NB4 (cell line): Measurements from ENCODE around the gene S100PBP.

Experiments
- TF ChIP-seq, protein P1 (sequence below): IDR thresholded peaks from one replicate; pipeline ENCODE4 v1.5.1; 2012; ENCODE audit warnings: low read depth, low read length
- TF ChIP-seq, protein P2 (sequence below): IDR thresholded peaks from 2 replicates; pipeline ENCODE4 v1.6.1; 2011; ENCODE audit warnings: low read depth, low read length

DNA sequence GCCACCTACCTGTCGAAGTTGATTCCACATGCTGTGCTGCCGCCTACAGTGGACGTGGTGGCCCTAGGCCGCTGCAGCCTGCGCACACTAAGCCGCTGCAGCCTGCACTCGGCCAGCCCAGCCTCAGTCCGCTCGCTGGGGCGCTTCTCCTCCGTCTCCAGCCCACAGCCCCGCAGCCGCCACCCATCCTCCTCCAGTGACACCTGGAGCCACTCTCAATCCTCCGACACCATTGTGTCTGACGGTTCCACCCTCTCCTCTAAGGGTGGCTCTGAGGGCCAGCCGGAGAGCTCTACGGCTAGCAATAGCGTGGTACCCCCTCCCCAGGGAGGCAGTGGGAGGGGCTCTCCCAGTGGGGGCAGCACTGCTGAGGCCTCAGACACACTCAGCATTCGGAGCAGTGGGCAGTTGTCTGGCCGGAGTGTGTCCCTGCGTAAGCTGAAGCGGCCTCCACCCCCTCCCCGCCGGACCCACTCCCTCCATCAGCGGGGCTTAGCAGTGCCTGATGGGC is 47.2 kb upstream of the S100PBP start:
- TF ChIP-seq, protein P1, sequence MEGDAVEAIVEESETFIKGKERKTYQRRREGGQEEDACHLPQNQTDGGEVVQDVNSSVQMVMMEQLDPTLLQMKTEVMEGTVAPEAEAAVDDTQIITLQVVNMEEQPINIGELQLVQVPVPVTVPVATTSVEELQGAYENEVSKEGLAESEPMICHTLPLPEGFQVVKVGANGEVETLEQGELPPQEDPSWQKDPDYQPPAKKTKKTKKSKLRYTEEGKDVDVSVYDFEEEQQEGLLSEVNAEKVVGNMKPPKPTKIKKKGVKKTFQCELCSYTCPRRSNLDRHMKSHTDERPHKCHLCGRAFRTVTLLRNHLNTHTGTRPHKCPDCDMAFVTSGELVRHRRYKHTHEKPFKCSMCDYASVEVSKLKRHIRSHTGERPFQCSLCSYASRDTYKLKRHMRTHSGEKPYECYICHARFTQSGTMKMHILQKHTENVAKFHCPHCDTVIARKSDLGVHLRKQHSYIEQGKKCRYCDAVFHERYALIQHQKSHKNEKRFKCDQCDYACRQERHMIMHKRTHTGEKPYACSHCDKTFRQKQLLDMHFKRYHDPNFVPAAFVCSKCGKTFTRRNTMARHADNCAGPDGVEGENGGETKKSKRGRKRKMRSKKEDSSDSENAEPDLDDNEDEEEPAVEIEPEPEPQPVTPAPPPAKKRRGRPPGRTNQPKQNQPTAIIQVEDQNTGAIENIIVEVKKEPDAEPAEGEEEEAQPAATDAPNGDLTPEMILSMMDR, result no peak
- TF ChIP-seq, protein P2, sequence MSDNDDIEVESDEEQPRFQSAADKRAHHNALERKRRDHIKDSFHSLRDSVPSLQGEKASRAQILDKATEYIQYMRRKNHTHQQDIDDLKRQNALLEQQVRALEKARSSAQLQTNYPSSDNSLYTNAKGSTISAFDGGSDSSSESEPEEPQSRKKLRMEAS, result no peak
